ENCODE results near the gene LRRC74B.

The LRRC74B gene

GRCh38 chr22:21009638-21010425, 35.9 kb upstream of the LRRC74B start:
- no peaks in the 10 kb centered on the region for H3K4me1 ChIP-seq (ENCODE audit: low read depth, poor library complexity, severe bottlenecking)
- H3K36me3 ChIP-seq (ENCODE audit: insufficient read depth), result no peaks in the 10 kb centered on the region
- H3K4me3 ChIP-seq (IDR thresholded peaks at IDR 0.05; ENCODE audit: insufficient read depth, low read depth, low read length), result no peak overlapping the region
- H3K4me2 ChIP-seq, result no peak overlapping the region
- H4K20me1 ChIP-seq (ENCODE audit: insufficient read depth), result no peaks in the 10 kb centered on the region
- H3K79me2 ChIP-seq (ENCODE audit: insufficient read depth, low read depth), result no peaks in the 10 kb centered on the region
- TF ChIP-seq CTCF (conservative IDR thresholded peaks at IDR 0.05; ENCODE audit: low read depth, low read length), result no peak
- H3K27me3 ChIP-seq (ENCODE audit: insufficient read depth, low read depth), result peaks cover 18% of the 10 kb centered on the region
- no peak overlapping the region for H3K9ac ChIP-seq
- no peak overlapping the region for H2AFZ ChIP-seq (ENCODE audit: low read depth)
- no peak overlapping the region for H3K27ac ChIP-seq

GRCh38 chr22:21010426-21011113, 35.2 kb upstream of the LRRC74B start:
- Histone ChIP-seq H3K9ac (no peak overlapping the region), H3K27ac (no peak overlapping the region), H3K4me3 (IDR thresholded peaks at IDR 0.05; ENCODE audit: insufficient read depth, low read depth, low read length) (no peak overlapping the region), H3K4me2 (no peak overlapping the region), H3K4me1 (ENCODE audit: low read depth, poor library complexity, severe bottlenecking) (no peaks in the 10 kb centered on the region), H4K20me1 (ENCODE audit: insufficient read depth) (no peaks in the 10 kb centered on the region), H3K79me2 (ENCODE audit: insufficient read depth, low read depth) (no peaks in the 10 kb centered on the region), H3K27me3 (ENCODE audit: insufficient read depth, low read depth) (peaks cover 22% of the 10 kb centered on the region), H2AFZ (ENCODE audit: low read depth) (no peak overlapping the region), H3K36me3 (ENCODE audit: insufficient read depth) (no peaks in the 10 kb centered on the region)
- no peak for TF ChIP-seq CTCF (conservative IDR thresholded peaks at IDR 0.05; ENCODE audit: low read depth, low read length)

GRCh38 chr22:21012446-21013407, 33.0 kb upstream of the LRRC74B start:
- H3K9ac ChIP-seq, result no peak overlapping the region
- H3K36me3 ChIP-seq (ENCODE audit: insufficient read depth), result no peaks in the 10 kb centered on the region
- H3K27ac ChIP-seq, result no peak overlapping the region
- no peak overlapping the region for H3K4me2 ChIP-seq
- H3K27me3 ChIP-seq (ENCODE audit: insufficient read depth, low read depth), result peaks cover 39% of the 10 kb centered on the region
- H3K4me1 ChIP-seq (ENCODE audit: low read depth, poor library complexity, severe bottlenecking), result no peaks in the 10 kb centered on the region
- no peaks in the 10 kb centered on the region for H3K79me2 ChIP-seq (ENCODE audit: insufficient read depth, low read depth)
- no peak overlapping the region for H3K4me3 ChIP-seq (IDR thresholded peaks at IDR 0.05; ENCODE audit: insufficient read depth, low read depth, low read length)
- H2AFZ ChIP-seq (ENCODE audit: low read depth), result no peak overlapping the region
- TF ChIP-seq CTCF (conservative IDR thresholded peaks at IDR 0.05; ENCODE audit: low read depth, low read length), result no peak
- no peaks in the 10 kb centered on the region for H4K20me1 ChIP-seq (ENCODE audit: insufficient read depth)

DNA sequence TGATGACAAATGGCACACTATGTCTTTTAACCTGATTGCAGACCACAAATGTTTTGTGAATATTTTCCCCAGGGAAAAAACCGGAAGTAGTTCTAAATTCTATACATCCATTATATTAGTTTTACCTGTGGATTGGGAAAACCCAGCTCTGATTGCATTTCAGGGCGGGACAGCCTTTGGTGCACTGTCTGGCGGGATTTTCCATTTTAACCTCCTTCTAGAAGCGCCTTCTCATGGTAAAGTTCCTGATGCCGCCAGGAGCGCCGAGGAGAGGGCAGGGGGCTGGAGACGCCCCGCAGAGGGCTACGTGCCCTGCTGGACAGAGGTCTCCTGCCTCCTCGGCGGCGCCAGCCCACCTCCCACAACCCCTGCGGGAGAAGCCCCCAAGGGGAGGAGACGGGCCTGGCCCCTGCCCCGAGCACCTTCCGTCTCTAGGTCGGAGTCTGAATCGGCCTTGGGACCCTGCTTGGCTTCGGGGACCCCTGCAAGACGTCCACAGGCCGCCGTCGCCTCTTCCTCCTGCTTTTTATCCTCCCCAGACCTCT, 32.0 kb upstream of the LRRC74B start:
- TF ChIP-seq CTCF (conservative IDR thresholded peaks at IDR 0.05; ENCODE audit: low read depth, low read length), result no peak
- H3K4me2 ChIP-seq, result no peak overlapping the region
- no peaks in the 10 kb centered on the region for H3K36me3 ChIP-seq (ENCODE audit: insufficient read depth)
- no peak overlapping the region for H3K4me3 ChIP-seq (IDR thresholded peaks at IDR 0.05; ENCODE audit: insufficient read depth, low read depth, low read length)
- no peak overlapping the region for H2AFZ ChIP-seq (ENCODE audit: low read depth)
- H3K4me1 ChIP-seq (ENCODE audit: low read depth, poor library complexity, severe bottlenecking), result no peaks in the 10 kb centered on the region
- H3K9ac ChIP-seq, result no peak overlapping the region
- no peak overlapping the region for H3K27ac ChIP-seq
- H3K27me3 ChIP-seq (ENCODE audit: insufficient read depth, low read depth), result peaks cover 44% of the 10 kb centered on the region
- no peaks in the 10 kb centered on the region for H4K20me1 ChIP-seq (ENCODE audit: insufficient read depth)
- H3K79me2 ChIP-seq (ENCODE audit: insufficient read depth, low read depth), result no peaks in the 10 kb centered on the region
